ENCODE data around the gene RGS8. TPM values are rescaled to one million over a fixed set of nuclear protein-coding genes. Genes with fewer than 3 reads are reported as not detected.

Gene RGS8
- total RNA-seq, 1 donor from 2014 or later: not detected

- no peaks in the 10 kb centered on the region for H3K9me3 Mint-ChIP-seq (ENCODE audit: unreplicated experiment)
- TF ChIP-seq, protein P1, sequence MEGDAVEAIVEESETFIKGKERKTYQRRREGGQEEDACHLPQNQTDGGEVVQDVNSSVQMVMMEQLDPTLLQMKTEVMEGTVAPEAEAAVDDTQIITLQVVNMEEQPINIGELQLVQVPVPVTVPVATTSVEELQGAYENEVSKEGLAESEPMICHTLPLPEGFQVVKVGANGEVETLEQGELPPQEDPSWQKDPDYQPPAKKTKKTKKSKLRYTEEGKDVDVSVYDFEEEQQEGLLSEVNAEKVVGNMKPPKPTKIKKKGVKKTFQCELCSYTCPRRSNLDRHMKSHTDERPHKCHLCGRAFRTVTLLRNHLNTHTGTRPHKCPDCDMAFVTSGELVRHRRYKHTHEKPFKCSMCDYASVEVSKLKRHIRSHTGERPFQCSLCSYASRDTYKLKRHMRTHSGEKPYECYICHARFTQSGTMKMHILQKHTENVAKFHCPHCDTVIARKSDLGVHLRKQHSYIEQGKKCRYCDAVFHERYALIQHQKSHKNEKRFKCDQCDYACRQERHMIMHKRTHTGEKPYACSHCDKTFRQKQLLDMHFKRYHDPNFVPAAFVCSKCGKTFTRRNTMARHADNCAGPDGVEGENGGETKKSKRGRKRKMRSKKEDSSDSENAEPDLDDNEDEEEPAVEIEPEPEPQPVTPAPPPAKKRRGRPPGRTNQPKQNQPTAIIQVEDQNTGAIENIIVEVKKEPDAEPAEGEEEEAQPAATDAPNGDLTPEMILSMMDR (IDR thresholded peaks at IDR 0.05; ENCODE audit: unreplicated experiment): no peak
- H3K27ac Mint-ChIP-seq (ENCODE audit: unreplicated experiment): no peak overlapping the region
- no peaks in the 10 kb centered on the region for H3K27me3 Mint-ChIP-seq (ENCODE audit: unreplicated experiment)
- no peaks in the 10 kb centered on the region for H3K36me3 Mint-ChIP-seq (ENCODE audit: low read depth, unreplicated experiment)
- DNase-seq (ENCODE audit: low spot score): no peak
- H3K4me1 Mint-ChIP-seq (ENCODE audit: unreplicated experiment): peaks cover 3% of the 10 kb centered on the region
- H3K4me3 Mint-ChIP-seq (ENCODE audit: unreplicated experiment): no peak overlapping the region
These were observed 33.6 kb downstream of the RGS8 start for GRCh38 chr1:182650678-182651338.

DNA sequence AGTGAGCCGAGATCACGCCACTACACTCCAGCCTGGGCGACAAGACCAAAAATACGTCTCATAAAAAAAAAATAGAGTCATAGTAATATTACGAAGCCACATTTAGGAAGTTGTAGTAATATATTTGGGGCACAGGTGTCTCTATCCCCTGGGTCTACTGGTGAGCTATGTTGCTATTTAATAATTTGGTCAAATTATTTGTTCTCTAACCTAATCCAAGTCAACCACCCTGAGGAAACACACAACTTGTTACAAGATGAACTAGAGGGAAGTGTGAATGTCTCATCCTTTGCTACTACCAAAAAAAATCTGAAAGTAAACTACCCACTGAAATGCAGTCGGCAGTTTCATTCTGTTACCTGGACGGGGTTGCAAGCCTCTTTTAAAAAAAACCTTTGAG is 35.3 kb downstream of the RGS8 start:
- no peak for DNase-seq (ENCODE audit: low spot score)
- Mint-ChIP-seq H3K4me3 (ENCODE audit: unreplicated experiment) (no peak overlapping the region), H3K27ac (ENCODE audit: unreplicated experiment) (no peak overlapping the region), H3K36me3 (ENCODE audit: low read depth, unreplicated experiment) (peaks cover 3% of the 10 kb centered on the region), H3K27me3 (ENCODE audit: unreplicated experiment) (no peaks in the 10 kb centered on the region), H3K4me1 (ENCODE audit: unreplicated experiment) (peaks cover 3% of the 10 kb centered on the region), H3K9me3 (ENCODE audit: unreplicated experiment) (no peaks in the 10 kb centered on the region)
- TF ChIP-seq, protein P1 (IDR thresholded peaks at IDR 0.05; ENCODE audit: unreplicated experiment): no peak

- H3K27me3 Mint-ChIP-seq (ENCODE audit: unreplicated experiment): peaks cover 1% of the 10 kb centered on the region
- H3K36me3 Mint-ChIP-seq (ENCODE audit: low read depth, unreplicated experiment): peaks cover 3% of the 10 kb centered on the region
- H3K9me3 Mint-ChIP-seq (ENCODE audit: unreplicated experiment): no peaks in the 10 kb centered on the region
- DNase-seq (ENCODE audit: low spot score): no peak
- peaks cover 3% of the 10 kb centered on the region for H3K4me1 Mint-ChIP-seq (ENCODE audit: unreplicated experiment)
- H3K27ac Mint-ChIP-seq (ENCODE audit: unreplicated experiment): no peak overlapping the region
- TF ChIP-seq, protein P1 (IDR thresholded peaks at IDR 0.05; ENCODE audit: unreplicated experiment): no peak
- no peak overlapping the region for H3K4me3 Mint-ChIP-seq (ENCODE audit: unreplicated experiment)
These were observed 37.6 kb downstream of the RGS8 start for GRCh38 chr1:182646739-182647138.

GRCh38 chr1:182644886-182645285 is 39.5 kb downstream of the RGS8 start:
- Mint-ChIP-seq H3K27ac (ENCODE audit: unreplicated experiment) (no peak overlapping the region), H3K4me1 (ENCODE audit: unreplicated experiment) (peaks cover 3% of the 10 kb centered on the region), H3K36me3 (ENCODE audit: low read depth, unreplicated experiment) (peaks cover 7% of the 10 kb centered on the region), H3K27me3 (ENCODE audit: unreplicated experiment) (peaks cover 4% of the 10 kb centered on the region), H3K9me3 (ENCODE audit: unreplicated experiment) (no peaks in the 10 kb centered on the region), H3K4me3 (ENCODE audit: unreplicated experiment) (no peak overlapping the region)
- TF ChIP-seq, protein P1 (IDR thresholded peaks at IDR 0.05; ENCODE audit: unreplicated experiment): no peak
- DNase-seq (ENCODE audit: low spot score): no peak

DNA sequence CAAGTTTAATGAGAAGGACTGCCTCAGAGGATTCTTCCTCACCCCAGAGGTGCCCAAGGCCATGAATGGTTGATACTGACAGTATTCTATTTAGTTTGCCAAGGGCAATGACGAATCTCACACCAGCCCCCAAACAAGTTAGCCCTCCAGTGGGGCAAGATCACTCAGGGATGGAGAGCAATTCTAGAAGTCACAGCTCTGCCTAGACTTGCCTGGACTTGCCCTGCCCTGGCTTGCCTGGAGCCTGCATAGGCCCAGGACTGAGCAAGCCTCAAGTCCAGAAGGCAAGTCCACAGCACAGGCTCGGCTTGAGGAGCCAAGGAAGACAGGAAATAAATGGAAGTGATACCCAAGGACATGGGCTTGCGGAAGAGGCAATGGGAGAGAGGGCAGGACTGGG is 40.7 kb downstream of the RGS8 start:
- DNase-seq (ENCODE audit: low spot score): no peak
- H3K9me3 Mint-ChIP-seq (ENCODE audit: unreplicated experiment): no peaks in the 10 kb centered on the region
- peaks cover 3% of the 10 kb centered on the region for H3K4me1 Mint-ChIP-seq (ENCODE audit: unreplicated experiment)
- peaks cover 4% of the 10 kb centered on the region for H3K27me3 Mint-ChIP-seq (ENCODE audit: unreplicated experiment)
- TF ChIP-seq, protein P1 (IDR thresholded peaks at IDR 0.05; ENCODE audit: unreplicated experiment): no peak
- H3K36me3 Mint-ChIP-seq (ENCODE audit: low read depth, unreplicated experiment): peaks cover 7% of the 10 kb centered on the region
- no peak overlapping the region for H3K27ac Mint-ChIP-seq (ENCODE audit: unreplicated experiment)
- H3K4me3 Mint-ChIP-seq (ENCODE audit: unreplicated experiment): no peak overlapping the region
